PFSK-1 (cell line): ENCODE results near the gene ADAMTSL1.

Source experiments
- POLR2AphosphoS5 ChIP-seq: IDR thresholded peaks from 2 replicates; pipeline ENCODE4 v1.6.1; 2012; ENCODE audit warnings: low read depth, mild to moderate bottlenecking, control low read depth, low read length, moderate library complexity
- TAF1 ChIP-seq: IDR thresholded peaks from 2 replicates; pipeline ENCODE4 v1.6.1; 2012; ENCODE audit warnings: low read length, control low read depth, borderline replicate concordance; ENCODE audit not compliant: insufficient read depth

DNA sequence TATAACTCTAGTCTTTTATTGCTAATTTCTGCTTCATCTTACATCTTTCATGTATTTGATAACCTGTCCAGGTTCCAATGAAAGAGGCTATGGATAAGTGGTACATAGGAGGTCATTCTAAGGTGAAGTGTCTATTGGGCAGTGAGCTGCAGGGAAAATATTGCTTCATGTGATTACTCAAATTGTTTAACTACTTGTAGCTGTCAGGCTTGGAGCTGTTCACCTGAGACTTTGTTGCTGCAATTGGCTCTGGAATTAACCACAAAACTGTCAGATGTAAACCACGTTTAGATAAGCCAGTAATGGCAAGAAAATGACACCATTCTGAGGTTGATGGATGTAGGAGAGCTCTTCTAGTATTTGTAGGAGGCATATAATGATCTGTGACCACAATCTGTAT is 26.0 kb downstream of the ADAMTSL1 start:
- TF ChIP-seq POLR2AphosphoS5 = no peak
- no peak for TF ChIP-seq TAF1
